ES-I3 (cell line): ENCODE data around the gene DHX58.

ENCODE experiments used
- H3K36me3 ChIP-seq: 2 replicates; pipeline ENCODE4 v1.6.1; 2013; ENCODE audit warnings: mild to moderate bottlenecking, low read length, control low read depth, moderate library complexity; ENCODE audit not compliant: insufficient read depth
- H3K4me1 ChIP-seq: 2 replicates; pipeline ENCODE4 v1.6.1; 2013; ENCODE audit warnings: mild to moderate bottlenecking, control low read depth, low read length; ENCODE audit not compliant: insufficient read depth
- H3K9ac ChIP-seq: 2 replicates; pipeline ENCODE4 v1.6.1; 2013; ENCODE audit warnings: low read depth, mild to moderate bottlenecking, low read length, moderate library complexity
- H3K9me3 ChIP-seq: 2 replicates; pipeline ENCODE4 v1.6.1; 2013; ENCODE audit warnings: mild to moderate bottlenecking, low read length, moderate library complexity; ENCODE audit not compliant: control insufficient read depth, insufficient read depth

Gene DHX58

GRCh38 chr17:42071810-42072209 is 40.7 kb downstream of the DHX58 start:
- Histone ChIP-seq H3K36me3 (no peaks in the 10 kb centered on the region), H3K9ac (peak overlapping the region; percentile 72; the same call in 1 of the 2 replicates), H3K4me1 (peaks cover 9% of the 10 kb centered on the region; the same call in 1 of the 2 replicates), H3K9me3 (no peaks in the 10 kb centered on the region)

GRCh38 chr17:42068979-42069378 is 43.5 kb downstream of the DHX58 start:
- peaks cover 9% of the 10 kb centered on the region; the same call in 1 of the 2 replicates for H3K4me1 ChIP-seq

GRCh38 chr17:42067371-42068091 is 45.0 kb downstream of the DHX58 start:
- no peak overlapping the region for H3K9ac ChIP-seq
- peaks cover 12% of the 10 kb centered on the region; the same call in 1 of the 2 replicates for H3K4me1 ChIP-seq
- no peaks in the 10 kb centered on the region for H3K9me3 ChIP-seq
- H3K36me3 ChIP-seq: no peaks in the 10 kb centered on the region

More at GRCh38 chr17:42068979-42069378, 43.5 kb downstream of the DHX58 start:
- H3K9ac ChIP-seq: no peak overlapping the region
- H3K36me3 ChIP-seq: no peaks in the 10 kb centered on the region
- H3K9me3 ChIP-seq: no peaks in the 10 kb centered on the region

GRCh38 chr17:42065201-42065600 is 47.3 kb downstream of the DHX58 start:
- peaks cover 16% of the 10 kb centered on the region for H3K4me1 ChIP-seq
- no peaks in the 10 kb centered on the region for H3K36me3 ChIP-seq
- no peak overlapping the region for H3K9ac ChIP-seq
- no peaks in the 10 kb centered on the region for H3K9me3 ChIP-seq

GRCh38 chr17:42062681-42063080 is 49.8 kb downstream of the DHX58 start:
- Histone ChIP-seq H3K4me1 (peaks cover 11% of the 10 kb centered on the region), H3K9me3 (no peaks in the 10 kb centered on the region), H3K36me3 (no peaks in the 10 kb centered on the region), H3K9ac (no peak overlapping the region)

- Histone ChIP-seq H3K4me1 (peaks cover 11% of the 10 kb centered on the region), H3K9ac (no peak overlapping the region), H3K9me3 (no peaks in the 10 kb centered on the region), H3K36me3 (no peaks in the 10 kb centered on the region)
Observed at GRCh38 chr17:42061646-42062487, 50.6 kb downstream of the DHX58 start.

- Histone ChIP-seq H3K36me3 (no peaks in the 10 kb centered on the region), H3K4me1 (peaks cover 16% of the 10 kb centered on the region), H3K9me3 (no peaks in the 10 kb centered on the region), H3K9ac (no peak overlapping the region)
Observed at GRCh38 chr17:42060231-42060630, 52.3 kb downstream of the DHX58 start.

- Histone ChIP-seq H3K4me1 (peaks cover 17% of the 10 kb centered on the region), H3K9ac (no peak overlapping the region), H3K36me3 (no peaks in the 10 kb centered on the region), H3K9me3 (no peaks in the 10 kb centered on the region)
Observed at GRCh38 chr17:42059815-42060214, 52.7 kb downstream of the DHX58 start.

- H3K4me1 ChIP-seq: peaks cover 28% of the 10 kb centered on the region
- H3K9me3 ChIP-seq: no peaks in the 10 kb centered on the region
- no peaks in the 10 kb centered on the region for H3K36me3 ChIP-seq
- no peak overlapping the region for H3K9ac ChIP-seq
Observed at GRCh38 chr17:42058063-42058462, 54.5 kb downstream of the DHX58 start.

GRCh38 chr17:42056635-42057034 is 55.9 kb downstream of the DHX58 start:
- Histone ChIP-seq H3K9ac (no peak overlapping the region), H3K36me3 (no peaks in the 10 kb centered on the region), H3K4me1 (peaks cover 22% of the 10 kb centered on the region), H3K9me3 (no peaks in the 10 kb centered on the region)

GRCh38 chr17:42055496-42055895 is 57.0 kb downstream of the DHX58 start:
- Histone ChIP-seq H3K9me3 (no peaks in the 10 kb centered on the region), H3K4me1 (peaks cover 24% of the 10 kb centered on the region), H3K9ac (no peak overlapping the region), H3K36me3 (no peaks in the 10 kb centered on the region)

GRCh38 chr17:42055027-42055426 is 57.5 kb downstream of the DHX58 start:
- no peaks in the 10 kb centered on the region for H3K9me3 ChIP-seq
- no peaks in the 10 kb centered on the region for H3K36me3 ChIP-seq
- H3K4me1 ChIP-seq: peaks cover 24% of the 10 kb centered on the region
- no peak overlapping the region for H3K9ac ChIP-seq

GRCh38 chr17:42053731-42054500 is 58.6 kb downstream of the DHX58 start:
- no peak overlapping the region for H3K9ac ChIP-seq
- H3K36me3 ChIP-seq: no peaks in the 10 kb centered on the region
- H3K9me3 ChIP-seq: no peaks in the 10 kb centered on the region
- peaks cover 24% of the 10 kb centered on the region for H3K4me1 ChIP-seq

- no peak overlapping the region for H3K9ac ChIP-seq
- no peaks in the 10 kb centered on the region for H3K36me3 ChIP-seq
- no peaks in the 10 kb centered on the region for H3K9me3 ChIP-seq
- H3K4me1 ChIP-seq: peaks cover 24% of the 10 kb centered on the region
Observed at GRCh38 chr17:42052346-42052877, 60.1 kb downstream of the DHX58 start.
